Uterus (tissue), 4 donors: ENCODE measurements around the gene CBFA2T2. TPM values are rescaled to one million over a fixed set of nuclear protein-coding genes. Genes with fewer than 3 reads are reported as not detected.
"Not testable (repeated sequence)": the region's sequence is repeated elsewhere in the genome, so short reads cannot be mapped to it uniquely, and the experiment has no call there.

Experiments
- DNase-seq, 2 donors: peaks; one replicate each; pipeline ENCODE4 v3.0.0-alpha.2; 2019 to 2020
- H3K27ac ChIP-seq, 2 donors: fragments of 200-600 bp; sonication (generic); 1 replicate in 1 of 2; 2 replicates in 1 of 2; pipeline ENCODE4 v1.5.1; 2016 to 2018
- H3K27me3 ChIP-seq, 2 donors: fragments of 200-600 bp; sonication (generic); one replicate each; pipeline ENCODE4 v1.5.1; 2018 to 2019; ENCODE audit warnings: control low read depth in 1 of 2
- H3K36me3 ChIP-seq, 2 donors: fragments of 200-600 bp; sonication (generic); one replicate each; pipeline ENCODE4 v1.5.1; 2019; ENCODE audit warnings: control low read depth in 1 of 2
- H3K4me1 ChIP-seq, 2 donors: fragments of 200-600 bp; sonication (generic); one replicate each; pipeline ENCODE4 v1.5.1; 2018 to 2019; ENCODE audit warnings: control low read depth in 1 of 2
- H3K4me3 ChIP-seq, 2 donors: fragments of 200-600 bp; sonication (generic); 1 replicate in 1 of 2; 2 replicates in 1 of 2; pipeline ENCODE4 v1.5.1; 2018 to 2019; ENCODE audit warnings: mild to moderate bottlenecking in 1 of 2
- H3K9me3 ChIP-seq, 2 donors: fragments of 200-600 bp; sonication (generic); one replicate each; pipeline ENCODE4 v1.5.1; 2019; ENCODE audit warnings: control low read depth in 1 of 2
- CTCF ChIP-seq, 4 experiments: fragments of 200-600 bp in 2 of 4; fragments of 450-650 bp in 2 of 4; sonication (generic) in 2 of 4; IDR thresholded peaks; one replicate each; pipeline ENCODE4 v1.5.1; 2016 to 2019; ENCODE audit warnings: antibody characterized with exemption in 4 of 4, mild to moderate bottlenecking in 2 of 4, moderate library complexity in 1 of 4
- POLR2A ChIP-seq, 2 donors: fragments of 450-650 bp; IDR thresholded peaks; one replicate each; pipeline ENCODE4 v1.6.1; 2016; ENCODE audit warnings: antibody characterized with exemption in 2 of 2, mild to moderate bottlenecking in 1 of 2, moderate library complexity in 1 of 2
- intact Hi-C: fragments of 100-400 bp; cut with DNase I; formaldehyde crosslinking; loops from one replicate; pipeline ENCODE4 v1.15.1; 2023; ENCODE audit warnings: low total_unique reads
- total RNA-seq, 4 donors: library from RNA; depleted of rRNA in 3 of 4; stranded (reverse); fragments of >200 nt in 3 of 4; gene quantifications; one replicate each; pipeline versions ENCODE4 v1.1.0 to v1.2.4, GENCODE V29; 2014 to 2023
- donor health status: DM: yes; HTN: yes; CAD: no.

CBFA2T2 gene
- total RNA-seq, 4 donors from 2014 or later, result 13.6 to 32.4 (median 24.3) TPM

DNA sequence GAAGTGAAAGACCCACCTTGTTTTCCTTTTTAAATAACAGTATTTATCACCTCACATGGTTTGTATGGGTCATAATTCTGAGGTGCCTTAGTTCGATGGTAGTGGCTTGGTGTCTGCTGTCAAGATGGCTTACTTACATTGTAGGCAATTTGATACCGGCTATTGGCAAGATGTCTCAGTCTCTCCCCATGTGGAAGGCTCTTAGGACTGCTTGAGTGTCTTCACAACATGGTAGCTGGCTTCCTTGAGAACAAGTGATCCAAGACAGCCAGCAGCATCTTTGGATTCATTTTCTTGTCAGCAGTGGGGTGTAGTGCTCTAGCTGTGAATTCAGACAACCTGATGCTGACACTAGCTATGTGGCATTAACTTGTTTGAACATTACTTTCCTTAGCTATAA is 70.1 kb downstream of the CBFA2T2 start:
- Histone ChIP-seq H3K4me3 (no peak overlapping the region), H3K27me3 (no peaks in the 10 kb centered on the region), H3K36me3 (no peaks in the 10 kb centered on the region), H3K27ac (no peak overlapping the region), H3K9me3 (no peaks in the 10 kb centered on the region), H3K4me1 (no peaks in the 10 kb centered on the region)
- DNase-seq, result no peak
- intact Hi-C loops, result no loop called here
- TF ChIP-seq CTCF (IDR thresholded peaks at IDR 0.05), result no peak
- TF ChIP-seq POLR2A (IDR thresholded peaks at IDR 0.05), result no peak

GRCh38 chr20:33561053-33561452 is 71.2 kb downstream of the CBFA2T2 start:
- DNase-seq, H3K4me3 ChIP-seq, H3K27me3 ChIP-seq, H3K9me3 ChIP-seq, intact Hi-C loops, H3K27ac ChIP-seq, H3K4me1 ChIP-seq, H3K36me3 ChIP-seq: not testable (repeated sequence)

GRCh38 chr20:33561692-33562601 is 72.1 kb downstream of the CBFA2T2 start:
- Histone ChIP-seq H3K27ac (peak overlapping the region; percentile 7 to 49), H3K36me3 (no peaks in the 10 kb centered on the region), H3K27me3 (no peaks in the 10 kb centered on the region), H3K4me1 (no peaks in the 10 kb centered on the region), H3K4me3 (no peak overlapping the region), H3K9me3 (no peaks in the 10 kb centered on the region)
- intact Hi-C loops, result no loop called here
- DNase-seq, result peak; percentile 86 to 94
- TF ChIP-seq CTCF (IDR thresholded peaks at IDR 0.05), result peak in 1 of 4 experiments; percentile 15
- TF ChIP-seq POLR2A (IDR thresholded peaks at IDR 0.05), result peak in 1 of 2 donors; percentile 11

DNA sequence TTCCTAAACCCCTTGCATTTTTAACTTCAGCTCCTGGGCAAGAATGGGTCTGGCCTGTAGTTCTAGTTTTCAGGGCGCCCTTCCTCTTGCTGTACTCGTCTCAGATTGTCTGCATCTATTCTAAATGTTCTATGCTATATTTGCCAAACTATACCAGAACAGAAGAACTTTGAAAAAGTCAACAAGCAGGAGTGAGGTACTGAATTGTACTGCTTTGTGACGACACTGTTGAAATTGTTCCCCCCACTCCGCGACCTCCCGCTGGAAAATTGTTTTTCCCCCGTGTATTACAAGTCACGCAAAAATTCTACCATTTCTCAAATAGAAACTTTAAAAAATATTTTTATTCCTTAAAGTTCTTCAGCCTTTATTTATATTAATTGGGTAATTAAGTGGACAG is 73.9 kb downstream of the CBFA2T2 start:
- TF ChIP-seq POLR2A (IDR thresholded peaks at IDR 0.05) (no peak), CTCF (IDR thresholded peaks at IDR 0.05) (no peak)
- no peak for DNase-seq
- intact Hi-C loops, result no loop called here
- Histone ChIP-seq H3K9me3 (no peaks in the 10 kb centered on the region), H3K36me3 (no peaks in the 10 kb centered on the region), H3K27me3 (no peaks in the 10 kb centered on the region), H3K27ac (no peak overlapping the region), H3K4me1 (no peaks in the 10 kb centered on the region), H3K4me3 (no peak overlapping the region)

DNA sequence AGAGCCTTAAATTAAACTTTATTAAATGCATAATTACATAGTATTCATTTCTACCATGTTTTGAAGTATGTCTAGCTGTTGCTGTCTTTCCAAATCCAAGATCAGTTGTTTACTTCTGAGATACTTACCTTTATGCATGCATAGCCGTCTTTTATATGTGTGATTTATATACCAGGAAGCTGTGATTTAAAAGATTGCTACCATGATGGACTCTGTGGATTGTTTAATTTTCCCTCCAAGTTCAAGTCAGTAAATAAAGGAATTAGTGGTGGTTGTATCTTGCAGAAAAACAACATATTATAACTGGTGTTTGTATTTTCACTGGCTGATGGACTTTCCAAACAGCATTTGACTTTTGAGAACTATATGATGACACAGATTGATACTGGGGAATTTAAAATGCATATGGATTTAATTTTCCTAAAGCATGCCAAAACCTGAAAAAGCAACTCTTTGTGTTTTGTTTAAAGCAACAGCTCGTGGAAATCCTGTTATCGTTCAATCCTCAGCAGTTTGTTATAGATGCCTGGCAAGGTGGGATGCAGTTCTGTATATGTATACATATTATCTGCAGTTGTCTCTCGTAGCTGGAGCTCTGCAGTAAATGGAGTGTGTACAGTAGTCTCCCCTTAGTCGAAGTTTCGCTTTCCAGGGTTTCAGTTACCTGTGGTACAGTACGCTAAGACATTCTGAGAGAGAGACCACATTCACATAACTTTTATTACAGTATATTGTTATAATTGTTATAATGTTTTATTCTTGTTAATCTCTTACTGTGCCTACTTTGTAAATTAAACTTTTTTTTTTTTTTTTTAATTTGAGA is 77.1 kb downstream of the CBFA2T2 start:
- no peaks in the 10 kb centered on the region for H3K9me3 ChIP-seq
- DNase-seq, result no peak
- H3K36me3 ChIP-seq, result no peaks in the 10 kb centered on the region
- intact Hi-C loops, result no loop called here
- no peaks in the 10 kb centered on the region for H3K4me1 ChIP-seq
- no peak overlapping the region for H3K4me3 ChIP-seq
- no peak for TF ChIP-seq POLR2A (IDR thresholded peaks at IDR 0.05)
- TF ChIP-seq CTCF (IDR thresholded peaks at IDR 0.05), result no peak
- no peaks in the 10 kb centered on the region for H3K27me3 ChIP-seq
- H3K27ac ChIP-seq, result no peak overlapping the region
